Measurements from ENCODE around the gene SH3PXD2B. TPM values are rescaled to one million over a fixed set of nuclear protein-coding genes. Genes with fewer than 3 reads are reported as not detected.
A peak's percentile ranks its signal among the peaks of the same experiment; 100 is the strongest.
"Not testable (repeated sequence)": the region's sequence is repeated elsewhere in the genome, so short reads cannot be mapped to it uniquely, and the experiment has no call there.

SH3PXD2B gene
- total and polyA plus RNA-seq, 2 experiments from 2014 or later: 15.2 to 19.8 TPM

DNA sequence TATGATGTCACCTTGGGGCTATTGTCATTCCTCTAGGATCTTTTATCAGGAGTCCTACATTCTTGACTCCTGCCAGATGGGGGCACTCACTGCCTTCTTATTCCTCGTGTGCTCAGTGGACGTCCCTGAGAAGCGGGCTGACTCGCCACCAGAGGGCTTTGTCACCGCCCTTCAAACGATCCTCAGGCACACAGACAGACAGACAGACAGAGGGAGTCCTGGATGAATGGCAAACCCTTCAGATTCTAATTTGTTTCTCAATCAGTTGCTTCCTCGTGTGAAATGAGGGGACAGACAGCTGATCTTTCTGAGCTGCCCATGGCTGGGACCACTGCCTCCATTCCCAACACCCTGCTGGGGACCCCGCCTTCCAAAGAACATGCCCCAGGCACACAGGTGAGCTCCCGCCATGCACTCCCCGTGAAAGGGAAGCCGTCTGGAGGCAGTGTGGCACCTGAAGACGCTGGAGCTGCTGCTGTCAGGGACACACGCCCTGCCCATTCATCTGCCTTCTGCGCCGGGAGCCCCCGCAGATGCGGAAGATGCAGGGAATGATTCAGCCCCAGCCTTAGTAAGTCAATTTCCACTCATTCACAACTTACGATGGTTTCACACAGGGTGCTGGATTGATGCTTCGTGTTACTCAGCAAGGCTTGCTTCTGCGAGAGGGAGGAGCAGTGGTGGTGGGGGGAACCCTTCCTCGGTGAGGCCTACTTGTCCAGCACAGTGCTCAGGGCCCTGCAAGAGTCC is 24.9 kb upstream of the SH3PXD2B start:
- no peaks in the 10 kb centered on the region for H3K4me1 ChIP-seq (ENCODE audit: insufficient read depth)
- no peak overlapping the region for H3K9ac ChIP-seq
- H3K27me3 ChIP-seq (replicated peaks; ENCODE audit: insufficient read depth): no peaks in the 10 kb centered on the region
- H4K20me1 ChIP-seq (ENCODE audit: insufficient read depth): no peaks in the 10 kb centered on the region
- no peak for TF ChIP-seq EZH2phosphoT487 (IDR thresholded peaks at IDR 0.05; ENCODE audit: insufficient read depth, low read depth)
- no peak for TF ChIP-seq EZH2 (IDR thresholded peaks at IDR 0.05; ENCODE audit: insufficient read depth, poor library complexity, severe bottlenecking)
- H2AFZ ChIP-seq: no peak overlapping the region
- no peaks in the 10 kb centered on the region for H3F3A ChIP-seq (ENCODE audit: insufficient read depth)
- H3K4me3 ChIP-seq: no peak overlapping the region
- no peaks in the 10 kb centered on the region for H3K9me3 ChIP-seq (ENCODE audit: low read depth)
- H3K27ac ChIP-seq: no peak overlapping the region
- no peaks in the 10 kb centered on the region for H3K9me2 ChIP-seq (ENCODE audit: insufficient read depth)
- in situ Hi-C loops (cut with MboI): loop anchor here (5.0 kb wide), 1 partner anchor 218 kb away; no protein-coding TSS in a partner anchor
- WGBS, 2 experiments (ENCODE audit: low coverage in 1 of 2, low lambda C conversion rate in 2 of 2, missing lambda C conversion rate in 2 of 2): 47 to 50% methylated on average over 21 of the region's 21 CpGs
- no peaks in the 10 kb centered on the region for H3K36me3 ChIP-seq (ENCODE audit: low read depth)
- DNase-seq: peak; percentile 93
- H3K79me2 ChIP-seq (ENCODE audit: insufficient read depth): no peaks in the 10 kb centered on the region
- no peak overlapping the region for H3K4me2 ChIP-seq (ENCODE audit: unreplicated experiment)

DNA sequence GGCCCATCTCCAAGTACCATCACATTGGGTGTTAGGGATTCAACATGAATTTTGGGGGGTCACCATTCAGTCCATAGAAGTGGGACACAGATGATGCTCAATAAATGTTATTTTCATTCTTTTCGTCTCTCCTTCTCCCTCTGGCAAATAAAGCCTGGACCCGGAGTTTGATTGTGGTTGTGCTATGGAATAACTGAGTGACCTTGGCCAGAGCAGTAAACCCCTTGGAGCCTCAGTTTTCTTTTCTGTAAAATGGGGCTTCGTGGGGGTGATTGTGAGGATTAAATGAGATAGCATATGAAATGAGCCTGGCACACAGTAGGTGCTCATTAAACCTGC is 24.3 kb upstream of the SH3PXD2B start:
- H2AFZ ChIP-seq; H3K4me1 ChIP-seq (ENCODE audit: insufficient read depth); H3K9ac ChIP-seq; H3K9me2 ChIP-seq (ENCODE audit: insufficient read depth); DNase-seq; H4K20me1 ChIP-seq (ENCODE audit: insufficient read depth); H3K9me3 ChIP-seq (ENCODE audit: low read depth); H3K27me3 ChIP-seq (replicated peaks; ENCODE audit: insufficient read depth); H3K4me3 ChIP-seq; H3K79me2 ChIP-seq (ENCODE audit: insufficient read depth); H3K36me3 ChIP-seq (ENCODE audit: low read depth); H3F3A ChIP-seq (ENCODE audit: insufficient read depth); H3K27ac ChIP-seq; H3K4me2 ChIP-seq (ENCODE audit: unreplicated experiment): not testable (repeated sequence)
- in situ Hi-C loops (cut with MboI): loop anchor here (5.0 kb wide), 1 partner anchor 219 kb away; no protein-coding TSS in a partner anchor
- 44 to 57% methylated on average over 3 of the region's 3 CpGs for WGBS, 2 experiments (ENCODE audit: low coverage in 1 of 2, low lambda C conversion rate in 2 of 2, missing lambda C conversion rate in 2 of 2)

DNA sequence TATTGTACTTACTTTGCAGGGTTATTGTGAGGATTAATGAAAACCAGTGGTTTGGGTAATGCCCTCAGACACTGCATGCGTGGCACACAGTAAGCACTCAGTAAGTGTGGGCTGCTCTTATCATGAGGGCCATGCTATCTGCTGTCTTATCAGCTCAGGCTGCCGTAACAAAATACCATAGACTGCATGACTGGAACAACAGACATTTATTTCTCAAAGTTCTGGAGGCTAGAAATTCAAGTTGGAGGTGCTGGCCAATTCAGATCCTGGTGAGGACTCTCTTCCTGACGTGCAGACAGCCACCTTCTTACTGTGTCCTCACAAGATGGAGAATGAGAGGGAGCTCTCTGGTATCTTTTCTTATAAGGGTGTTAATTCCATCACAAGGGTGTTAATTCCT is 23.9 kb upstream of the SH3PXD2B start:
- no peak overlapping the region for H3K4me3 ChIP-seq
- H3K9me2 ChIP-seq (ENCODE audit: insufficient read depth): no peaks in the 10 kb centered on the region
- no peaks in the 10 kb centered on the region for H3F3A ChIP-seq (ENCODE audit: insufficient read depth)
- H3K36me3 ChIP-seq (ENCODE audit: low read depth): no peaks in the 10 kb centered on the region
- in situ Hi-C loops (cut with MboI): loop anchor here (5.0 kb wide), 1 partner anchor 219 kb away; no protein-coding TSS in a partner anchor
- H2AFZ ChIP-seq: no peak overlapping the region
- H4K20me1 ChIP-seq (ENCODE audit: insufficient read depth): no peaks in the 10 kb centered on the region
- no peak overlapping the region for H3K9ac ChIP-seq
- H3K79me2 ChIP-seq (ENCODE audit: insufficient read depth): no peaks in the 10 kb centered on the region
- H3K27me3 ChIP-seq (replicated peaks; ENCODE audit: insufficient read depth): no peaks in the 10 kb centered on the region
- TF ChIP-seq EZH2phosphoT487 (IDR thresholded peaks at IDR 0.05; ENCODE audit: insufficient read depth, low read depth) (no peak), EZH2 (IDR thresholded peaks at IDR 0.05; ENCODE audit: insufficient read depth, poor library complexity, severe bottlenecking) (no peak)
- DNase-seq: no peak
- no peak overlapping the region for H3K4me2 ChIP-seq (ENCODE audit: unreplicated experiment)
- H3K4me1 ChIP-seq (ENCODE audit: insufficient read depth): no peaks in the 10 kb centered on the region
- 75 to 88% methylated on average over 3 of the region's 3 CpGs for WGBS, 2 experiments (ENCODE audit: low coverage in 1 of 2, low lambda C conversion rate in 2 of 2, missing lambda C conversion rate in 2 of 2)
- no peaks in the 10 kb centered on the region for H3K9me3 ChIP-seq (ENCODE audit: low read depth)
- H3K27ac ChIP-seq: no peak overlapping the region

DNA sequence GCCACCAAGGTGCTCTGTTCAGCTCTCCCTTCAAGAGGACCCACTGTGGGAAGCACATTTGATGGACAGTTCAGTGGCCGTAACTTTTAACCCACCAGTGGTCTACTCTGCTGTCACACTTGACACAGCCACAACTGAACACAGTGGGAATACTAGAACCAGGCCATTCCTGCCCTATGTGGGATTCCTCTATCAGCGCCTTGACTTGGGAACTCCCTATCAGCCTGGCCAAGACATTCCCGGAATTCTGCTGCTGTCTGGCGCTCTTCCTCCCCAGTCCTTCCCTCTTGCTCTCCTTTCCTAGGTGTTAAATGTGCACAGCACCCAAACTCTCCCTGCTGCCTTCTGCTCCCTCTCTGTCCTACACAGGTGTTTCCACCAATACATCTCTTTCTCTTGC is 23.1 kb upstream of the SH3PXD2B start:
- no peaks in the 10 kb centered on the region for H3K79me2 ChIP-seq (ENCODE audit: insufficient read depth)
- no peak overlapping the region for H3K27ac ChIP-seq
- no peak for TF ChIP-seq EZH2phosphoT487 (IDR thresholded peaks at IDR 0.05; ENCODE audit: insufficient read depth, low read depth)
- no peak for TF ChIP-seq EZH2 (IDR thresholded peaks at IDR 0.05; ENCODE audit: insufficient read depth, poor library complexity, severe bottlenecking)
- no peak for DNase-seq
- H3K4me3 ChIP-seq: no peak overlapping the region
- in situ Hi-C loops (cut with MboI): loop anchor here (5.0 kb wide), 1 partner anchor 220 kb away; no protein-coding TSS in a partner anchor
- H3K4me2 ChIP-seq (ENCODE audit: unreplicated experiment): no peak overlapping the region
- H3K9me2 ChIP-seq (ENCODE audit: insufficient read depth): no peaks in the 10 kb centered on the region
- no peaks in the 10 kb centered on the region for H3K27me3 ChIP-seq (replicated peaks; ENCODE audit: insufficient read depth)
- H3K9ac ChIP-seq: no peak overlapping the region
- H2AFZ ChIP-seq: no peak overlapping the region
- H4K20me1 ChIP-seq (ENCODE audit: insufficient read depth): no peaks in the 10 kb centered on the region
- H3K36me3 ChIP-seq (ENCODE audit: low read depth): no peaks in the 10 kb centered on the region
- no peaks in the 10 kb centered on the region for H3K9me3 ChIP-seq (ENCODE audit: low read depth)
- 25 to 33% methylated on average over 4 of the region's 4 CpGs for WGBS, 2 experiments (ENCODE audit: low coverage in 1 of 2, low lambda C conversion rate in 2 of 2, missing lambda C conversion rate in 2 of 2)
- H3K4me1 ChIP-seq (ENCODE audit: insufficient read depth): no peaks in the 10 kb centered on the region
- H3F3A ChIP-seq (ENCODE audit: insufficient read depth): no peaks in the 10 kb centered on the region
